ENCODE data around the gene HOXC12. TPM values are rescaled to one million over a fixed set of nuclear protein-coding genes. Genes with fewer than 3 reads are reported as not detected.

The HOXC12 gene
- total RNA-seq, 2 experiments from 2014 or later: not detected

DNA sequence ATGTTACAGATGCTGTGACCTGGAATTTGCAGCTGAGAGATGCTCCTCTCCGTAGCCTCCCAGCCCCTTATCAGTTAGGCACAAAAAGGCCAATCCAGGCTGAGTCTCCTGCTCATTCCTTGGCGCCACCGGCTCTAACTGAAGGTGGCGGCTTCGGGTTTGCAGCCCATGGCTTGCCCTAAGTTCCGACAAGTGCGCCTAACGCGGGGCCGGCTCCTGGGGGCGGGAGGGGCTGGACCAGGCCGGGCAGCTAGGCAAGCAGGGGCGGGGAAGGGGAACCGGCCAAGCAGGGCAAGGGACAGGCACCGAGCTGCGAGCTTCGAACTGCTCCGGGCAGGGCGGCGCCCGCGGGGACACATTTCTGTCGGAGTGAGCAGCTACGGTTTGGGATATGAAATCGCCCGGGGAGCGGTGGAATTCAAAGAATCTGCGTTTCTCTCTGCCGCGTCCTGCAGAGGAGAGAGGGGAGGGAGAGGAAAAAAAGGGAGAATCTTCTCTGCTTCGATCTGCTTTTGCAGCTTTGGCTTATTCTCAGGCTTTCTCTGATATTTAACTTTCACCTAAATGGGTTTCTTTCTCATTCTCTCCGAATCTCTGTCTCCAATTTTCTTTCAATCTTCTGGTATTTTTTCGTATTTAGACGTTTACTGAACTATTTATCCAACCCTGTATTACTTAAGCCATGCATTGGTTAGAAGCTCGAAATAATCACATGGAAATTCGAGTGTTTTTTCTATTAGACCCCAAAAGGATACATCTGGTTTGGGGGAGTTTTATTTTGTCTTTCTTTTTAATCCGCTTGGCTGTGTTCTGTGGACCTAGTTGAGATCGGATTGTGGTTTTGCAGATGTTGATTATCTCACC is 1.6 kb upstream of the HOXC12 start:
- no peak overlapping the region for H3K27ac ChIP-seq (ENCODE audit: low read depth, low read length, poor library complexity, severe bottlenecking)
- no peaks in the 10 kb centered on the region for H3K9me3 ChIP-seq (ENCODE audit: low read length)
- BruUV-seq (replicated peaks): no TSS peak
- H3K4me2 ChIP-seq (ENCODE audit: low read length): no peak overlapping the region
- no peak overlapping the region for H3K4me3 ChIP-seq (ENCODE audit: low read depth, low read length, poor library complexity, severe bottlenecking)
- peaks cover 6% of the 10 kb centered on the region for H3K4me1 ChIP-seq (ENCODE audit: insufficient read depth, low read length, poor library complexity, severe bottlenecking)
- H3K9me2 ChIP-seq (ENCODE audit: insufficient read depth, low read length): no peaks in the 10 kb centered on the region
- no peak for DNase-seq (ENCODE audit: low spot score)
- H2AFZ ChIP-seq (ENCODE audit: low read length): no peak overlapping the region
- intact Hi-C loops (cut with micrococcal nuclease; ENCODE audit: unreplicated experiment): no loop called here
- no peaks in the 10 kb centered on the region for H3K79me2 ChIP-seq (ENCODE audit: insufficient read depth, low read depth, low read length)
- TF ChIP-seq EZH2phosphoT487 (IDR thresholded peaks at IDR 0.05; ENCODE audit: borderline replicate concordance, low read depth, low read length): peak; percentile 28; the same call in 1 of the 2 replicates
- TF ChIP-seq, protein P1, sequence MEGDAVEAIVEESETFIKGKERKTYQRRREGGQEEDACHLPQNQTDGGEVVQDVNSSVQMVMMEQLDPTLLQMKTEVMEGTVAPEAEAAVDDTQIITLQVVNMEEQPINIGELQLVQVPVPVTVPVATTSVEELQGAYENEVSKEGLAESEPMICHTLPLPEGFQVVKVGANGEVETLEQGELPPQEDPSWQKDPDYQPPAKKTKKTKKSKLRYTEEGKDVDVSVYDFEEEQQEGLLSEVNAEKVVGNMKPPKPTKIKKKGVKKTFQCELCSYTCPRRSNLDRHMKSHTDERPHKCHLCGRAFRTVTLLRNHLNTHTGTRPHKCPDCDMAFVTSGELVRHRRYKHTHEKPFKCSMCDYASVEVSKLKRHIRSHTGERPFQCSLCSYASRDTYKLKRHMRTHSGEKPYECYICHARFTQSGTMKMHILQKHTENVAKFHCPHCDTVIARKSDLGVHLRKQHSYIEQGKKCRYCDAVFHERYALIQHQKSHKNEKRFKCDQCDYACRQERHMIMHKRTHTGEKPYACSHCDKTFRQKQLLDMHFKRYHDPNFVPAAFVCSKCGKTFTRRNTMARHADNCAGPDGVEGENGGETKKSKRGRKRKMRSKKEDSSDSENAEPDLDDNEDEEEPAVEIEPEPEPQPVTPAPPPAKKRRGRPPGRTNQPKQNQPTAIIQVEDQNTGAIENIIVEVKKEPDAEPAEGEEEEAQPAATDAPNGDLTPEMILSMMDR (conservative IDR thresholded peaks at IDR 0.05; ENCODE audit: low read length): no peak
- ChIA-PET CTCF (ENCODE audit: unreplicated experiment) (no interaction called here), POLR2A (no interaction called here)
- no peaks in the 10 kb centered on the region; the same call in 1 of the 2 replicates for H4K20me1 ChIP-seq (ENCODE audit: insufficient read depth, low read length)
- H3K36me3 ChIP-seq (ENCODE audit: insufficient read depth, low read length): no peaks in the 10 kb centered on the region

DNA sequence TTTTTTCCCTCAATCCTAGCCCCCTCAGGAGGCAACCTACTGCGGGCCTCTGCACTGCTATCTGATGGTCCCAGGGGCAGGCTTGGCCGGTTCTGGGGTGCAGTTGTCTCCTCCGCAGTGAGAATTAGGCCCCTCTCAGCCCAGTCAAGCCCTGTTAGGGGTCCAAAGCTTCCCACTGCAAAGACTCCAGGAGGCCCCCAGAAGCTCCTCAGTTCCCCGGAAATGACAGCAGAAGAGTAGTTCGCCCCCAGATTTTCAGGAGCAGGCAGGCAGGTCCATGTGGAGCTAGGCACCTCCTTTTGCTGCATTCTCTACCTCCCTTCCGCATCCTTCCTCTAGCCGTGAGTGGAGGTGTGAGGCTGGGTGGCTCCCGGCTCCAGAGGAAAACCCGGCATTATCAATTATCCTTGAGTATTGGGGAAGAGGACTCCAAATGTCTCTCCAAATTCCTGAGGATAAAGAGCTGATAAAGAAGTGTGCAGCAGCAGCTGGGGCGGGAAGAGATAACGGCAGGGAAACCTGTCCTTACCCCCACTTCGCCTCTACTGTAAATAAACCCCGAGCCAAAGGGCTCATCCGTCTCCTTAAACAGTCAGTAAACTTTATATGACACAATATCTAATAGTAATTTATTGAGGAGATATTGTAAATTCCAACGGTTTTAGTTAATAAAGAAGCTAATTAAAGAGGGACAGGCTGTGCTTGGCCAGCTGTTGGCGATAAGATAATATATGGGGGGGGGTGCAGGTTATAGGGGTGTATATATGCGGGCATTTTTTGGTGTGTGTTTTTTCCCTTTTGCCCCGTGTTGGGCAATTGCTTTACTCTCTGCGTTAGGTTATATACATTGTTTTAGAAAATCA is 641 bp upstream of the HOXC12 start:
- intact Hi-C loops (cut with micrococcal nuclease; ENCODE audit: unreplicated experiment): no loop called here
- ChIA-PET POLR2A (no interaction called here), CTCF (ENCODE audit: unreplicated experiment) (interaction anchor here (0.6 kb wide), 1 partner anchor 197 kb away, joined by 5 read pairs; no protein-coding TSS in a partner anchor)
- no peak for DNase-seq (ENCODE audit: low spot score)
- no peak; the same call in 1 of the 2 replicates for TF ChIP-seq EZH2phosphoT487 (IDR thresholded peaks at IDR 0.05; ENCODE audit: borderline replicate concordance, low read depth, low read length)
- TF ChIP-seq, protein P1 (conservative IDR thresholded peaks at IDR 0.05; ENCODE audit: low read length): no peak
- Histone ChIP-seq H3K36me3 (ENCODE audit: insufficient read depth, low read length) (no peaks in the 10 kb centered on the region), H3K4me1 (ENCODE audit: insufficient read depth, low read length, poor library complexity, severe bottlenecking) (peaks cover 6% of the 10 kb centered on the region), H3K9me2 (ENCODE audit: insufficient read depth, low read length) (no peaks in the 10 kb centered on the region), H3K27ac (ENCODE audit: low read depth, low read length, poor library complexity, severe bottlenecking) (no peak overlapping the region), H3K79me2 (ENCODE audit: insufficient read depth, low read depth, low read length) (no peaks in the 10 kb centered on the region), H4K20me1 (ENCODE audit: insufficient read depth, low read length) (no peaks in the 10 kb centered on the region; the same call in 1 of the 2 replicates), H3K4me2 (ENCODE audit: low read length) (no peak overlapping the region), H2AFZ (ENCODE audit: low read length) (no peak overlapping the region), H3K4me3 (ENCODE audit: low read depth, low read length, poor library complexity, severe bottlenecking) (no peak overlapping the region), H3K9me3 (ENCODE audit: low read length) (no peaks in the 10 kb centered on the region)
- no TSS peak for BruUV-seq (replicated peaks)

Data from OCI-LY7 (cell line).